CD8-positive, alpha-beta memory T cell (primary cell): Measurements from ENCODE around the gene MT1E. TPM values are rescaled to one million over a fixed set of nuclear protein-coding genes. Genes with fewer than 3 reads are reported as not detected.

Experiments used
- CTCF ChIA-PET: fragments of 350-600 bp; sonication (Branson Sonifier 250); formaldehyde crosslinking; loops from one replicate; lab custom pipeline; 2021; ENCODE audit warnings: antibody characterized with exemption; lab: Charles Lee
- POLR2A ChIA-PET: fragments of 350-600 bp; sonication (Branson Sonifier 250); formaldehyde crosslinking; loops from one replicate; lab custom pipeline; 2021; ENCODE audit warnings: antibody characterized with exemption; lab: Charles Lee
- DNase-seq, 5 donors: peaks; one replicate each; pipeline versions ENCODE4 v3.0.0 to v3.0.0-alpha.2; 2020 to 2022; ENCODE audit warnings: mixed read lengths in 1 of 5
- H3K27ac ChIP-seq: one replicate; pipeline ENCODE4 v1.7.0; 2013; ENCODE audit warnings: low read depth, mild to moderate bottlenecking, low read length, moderate library complexity
- H3K27me3 ChIP-seq: 2 replicates; pipeline ENCODE4 v1.7.0; 2013; ENCODE audit warnings: low read length, mild to moderate bottlenecking; ENCODE audit not compliant: insufficient read depth, poor library complexity, severe bottlenecking
- H3K36me3 ChIP-seq: 2 replicates; pipeline ENCODE4 v1.7.0; 2013; ENCODE audit warnings: mild to moderate bottlenecking, low read length, moderate library complexity; ENCODE audit not compliant: insufficient read depth
- H3K4me1 ChIP-seq: 2 replicates; pipeline ENCODE4 v1.7.0; 2013; ENCODE audit warnings: mild to moderate bottlenecking, low read length, moderate library complexity; ENCODE audit not compliant: insufficient read depth
- H3K4me3 ChIP-seq: 2 replicates; pipeline ENCODE4 v1.7.0; 2013; ENCODE audit warnings: mild to moderate bottlenecking, low read length
- H3K9me3 ChIP-seq: 2 replicates; pipeline ENCODE4 v1.7.0; 2013; ENCODE audit warnings: mild to moderate bottlenecking, low read length
- H3K27ac Mint-ChIP-seq, 8 donors: one replicate each; pipeline ENCODE4 v1.8.0; 2020 to 2021; ENCODE audit warnings: mixed read lengths in 8 of 8, mild to moderate bottlenecking in 6 of 8, inconsistent platforms in 3 of 8, moderate library complexity in 3 of 8
- H3K27me3 Mint-ChIP-seq, 2 donors: one replicate each; pipeline ENCODE4 v1.8.0; 2020 to 2021; ENCODE audit warnings: mixed read lengths in 2 of 2, mild to moderate bottlenecking in 1 of 2, moderate library complexity in 1 of 2
- H3K36me3 Mint-ChIP-seq, 3 donors: one replicate each; pipeline ENCODE4 v1.8.0; 2020 to 2021; ENCODE audit warnings: mixed read lengths in 3 of 3, inconsistent platforms in 1 of 3, mild to moderate bottlenecking in 1 of 3
- H3K4me1 Mint-ChIP-seq, 3 donors: one replicate each; pipeline ENCODE4 v1.8.0; 2020 to 2021; ENCODE audit warnings: mixed read lengths in 3 of 3, inconsistent platforms in 1 of 3, mild to moderate bottlenecking in 1 of 3
- H3K4me3 Mint-ChIP-seq, 7 donors: one replicate each; pipeline ENCODE4 v1.8.0; 2020 to 2021; ENCODE audit warnings: mixed read lengths in 7 of 7, mild to moderate bottlenecking in 6 of 7, moderate library complexity in 4 of 7, inconsistent platforms in 2 of 7
- H3K9me3 Mint-ChIP-seq, 5 donors: one replicate each; pipeline ENCODE4 v1.8.0; 2020 to 2022; ENCODE audit warnings: mixed read lengths in 5 of 5, mild to moderate bottlenecking in 3 of 5, moderate library complexity in 2 of 5, inconsistent platforms in 1 of 5
- polyA plus RNA-seq: library from polyadenylated mRNA; unstranded; fragments of 300-500 nt; fragmentation: Illumina TruSeq; gene quantifications from one replicate; pipeline ENCODE4 v1.2.3, GENCODE V29; 2021
- total RNA-seq, 2 experiments: library from RNA; stranded (reverse); gene quantifications; one replicate each; pipeline ENCODE4 v1.2.3, GENCODE V29; 2021

MT1E gene
- total and polyA plus RNA-seq, 3 experiments from 2014 or later, result 40.4 to 163 (median 153) TPM

DNA sequence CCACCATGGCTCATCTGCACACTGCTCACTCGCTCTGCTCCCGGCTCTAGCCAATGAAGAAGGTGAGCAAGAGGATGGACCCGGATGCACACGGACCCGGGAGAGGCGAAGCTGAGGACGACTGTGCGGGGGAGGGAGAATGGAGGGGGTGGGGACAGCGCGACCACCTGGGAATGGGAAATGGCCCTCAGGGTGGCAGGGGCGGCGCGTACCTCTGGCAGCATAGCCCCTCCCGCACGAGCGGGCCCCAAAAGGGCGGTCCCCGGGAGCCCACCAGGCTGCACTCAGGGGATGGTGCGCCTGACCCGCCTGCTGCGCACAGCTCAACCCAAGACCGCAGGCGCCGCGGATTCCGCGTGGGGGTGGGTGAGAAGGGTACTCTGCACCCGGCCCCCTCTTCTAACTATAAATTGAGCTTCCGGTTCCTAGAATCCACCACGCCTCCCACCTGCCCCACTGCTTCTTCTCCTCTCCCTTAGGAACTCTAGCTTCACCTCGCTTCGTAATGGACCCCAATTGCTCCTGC, 50.2 kb downstream of the MT1E start:
- Histone ChIP-seq H3K27ac (no peak overlapping the region), H3K9me3 (no peaks in the 10 kb centered on the region), H3K36me3 (no peaks in the 10 kb centered on the region), H3K27me3 (peaks cover 5% of the 10 kb centered on the region), H3K4me1 (peaks cover 3% of the 10 kb centered on the region), H3K4me3 (peak overlapping the region; percentile 28)
- DNase-seq, result peak in 3 of 5 donors; percentile 43 to 75 (median 63)
- ChIA-PET CTCF (interaction anchor here (0.9 to 3.8 kb wide), 3 partner anchors 13 to 99 kb away, joined by 3 to 21 read pairs (median 4); no protein-coding TSS in a partner anchor), POLR2A (interaction anchor here (0.6 kb wide), 1 partner anchor 737 kb away, joined by 4 read pairs; no protein-coding TSS in a partner anchor)
- Mint-ChIP-seq H3K4me1 (peaks cover 10 to 14% (median 11%) of the 10 kb centered on the region in 3 donors), H3K36me3 (peaks cover 0 to 1% (median 0%) of the 10 kb centered on the region in 3 donors), H3K27me3 (peaks cover 17 to 23% of the 10 kb centered on the region in 2 donors), H3K4me3 (peak overlapping the region; percentile 38 to 87 (median 81)), H3K27ac (peak overlapping the region in 2 of 8 donors; percentile 7 to 12), H3K9me3 (no peaks in the 10 kb centered on the region)

Other genes starting within 250 kb of the MT1E start
- 10 to 100 TPM; 64.3 to 70.1 TPM for gene AMFR, start 200.2 kb upstream of the MT1E start, total RNA-seq
- gene AMFR, start 200.2 kb upstream of the MT1E start, polyA plus RNA-seq, result 39.8 TPM
- 100 to 1,000 TPM; 334 to 359 TPM for gene NUDT21, start 174.4 kb upstream of the MT1E start, total RNA-seq
- gene NUDT21, start 174.4 kb upstream of the MT1E start, polyA plus RNA-seq, result 77.2 TPM
- 10 to 100 TPM; 87.9 to 91.9 TPM for gene OGFOD1, start 174.2 kb upstream of the MT1E start, total RNA-seq
- 114 TPM for gene OGFOD1, start 174.2 kb upstream of the MT1E start, polyA plus RNA-seq
- 10 to 100 TPM; 16.2 to 19.1 TPM for gene BBS2, start 105.8 kb upstream of the MT1E start, total RNA-seq
- 37.7 TPM for gene BBS2, start 105.8 kb upstream of the MT1E start, polyA plus RNA-seq
- not detected for gene MT4, start 60.7 kb upstream of the MT1E start, total RNA-seq
- not detected for gene MT4, start 60.7 kb upstream of the MT1E start, polyA plus RNA-seq
- gene MT3, start 36.3 kb upstream of the MT1E start, total RNA-seq, result under 1 TPM in 1 of 2 experiments, not detected in 1; 0.94 TPM
- gene MT3, start 36.3 kb upstream of the MT1E start, polyA plus RNA-seq, result 0.99 TPM
- gene MT2A, start 17.2 kb upstream of the MT1E start, total RNA-seq, result 100 to 1,000 TPM; 285 to 349 TPM
- gene MT2A, start 17.2 kb upstream of the MT1E start, polyA plus RNA-seq, result 435 TPM
- not detected for gene MT1M, start 6.9 kb downstream of the MT1E start, total RNA-seq
- gene MT1M, start 6.9 kb downstream of the MT1E start, polyA plus RNA-seq, result not detected
- gene MT1A, start 12.9 kb downstream of the MT1E start, total RNA-seq, result under 1 TPM in 1 of 2 experiments, not detected in 1; 0.71 TPM
- not detected for gene MT1A, start 12.9 kb downstream of the MT1E start, polyA plus RNA-seq
- not detected for gene MT1B, start 26.1 kb downstream of the MT1E start, total RNA-seq
- gene MT1B, start 26.1 kb downstream of the MT1E start, polyA plus RNA-seq, result not detected
- 10 to 100 TPM; 17.9 to 18.6 TPM for gene MT1F, start 32.2 kb downstream of the MT1E start, total RNA-seq
- gene MT1F, start 32.2 kb downstream of the MT1E start, polyA plus RNA-seq, result 60.7 TPM
- 10 to 100 TPM; 41.0 to 46.8 TPM for gene MT1G, start 42.3 kb downstream of the MT1E start, total RNA-seq
- gene MT1G, start 42.3 kb downstream of the MT1E start, polyA plus RNA-seq, result not detected
- gene MT1H, start 44.0 kb downstream of the MT1E start, total RNA-seq, result 1 to 10 TPM; 4.8 to 5.5 TPM
- gene MT1H, start 44.0 kb downstream of the MT1E start, polyA plus RNA-seq, result not detected
- gene MT1X, start 56.7 kb downstream of the MT1E start, total RNA-seq, result 10 to 100 TPM; 85.4 to 93.8 TPM
- 181 TPM for gene MT1X, start 56.7 kb downstream of the MT1E start, polyA plus RNA-seq
- gene NUP93, start 104.3 kb downstream of the MT1E start, total RNA-seq, result 100 to 1,000 TPM; 153 to 155 TPM
- gene NUP93, start 104.3 kb downstream of the MT1E start, polyA plus RNA-seq, result 93.8 TPM
- not detected for gene SLC12A3, start 239.4 kb downstream of the MT1E start, total RNA-seq
- not detected for gene SLC12A3, start 239.4 kb downstream of the MT1E start, polyA plus RNA-seq